K562 (cell line): Measurements from ENCODE around the gene PHF20. TPM values are rescaled to one million over a fixed set of nuclear protein-coding genes. Genes with fewer than 3 reads are reported as not detected.

Experiments
- ATAC-seq: fragments of 200-7000 bp; cut with Tn5 transposase; 3 replicates; pipeline ENCODE4 v1.9.1; 2020; ENCODE audit warnings: moderate library complexity
- BruUV-seq: library from RNA; stranded (reverse); fragments of 400-500 nt; replicated peaks from 2 replicates; lab custom pipeline; 2021; lab: Mats Ljungman, UMichigan
- CTCF ChIA-PET: fragments of 300-600 bp; formaldehyde crosslinking; extraction: SDS; loops from one replicate; lab custom pipeline; 2021; ENCODE audit warnings: low intra/inter-chr PET ratio; lab: Yijun Ruan, JAX
- POLR2A ChIA-PET: fragments of 300-600, 350-650 bp; sonication (Branson Sonifier 250); formaldehyde crosslinking; extraction: SDS; loops from one replicate; lab custom pipeline; 2021; ENCODE audit warnings: antibody characterized with exemption, inconsistent platforms; lab: Yijun Ruan, JAX
- DNase-seq, 4 experiments: peaks; one replicate each; pipeline versions ENCODE4 v3.0.0 to v3.0.0-alpha.2; 2011 to 2018; ENCODE audit warnings: low spot score in 3 of 4, mixed read lengths in 3 of 4; ENCODE audit errors: extremely low read depth in 1 of 4
- FAIRE-seq: peaks from 2 replicates; lab custom pipeline; 2011; peaks lifted over from hg19 to GRCh38; lab: Jason Lieb, UNC
- H2AFZ ChIP-seq: 2 replicates; pipeline ENCODE4 v1.6.0; 2011; ENCODE audit warnings: low read depth, low read length, control low read depth, inconsistent platforms
- H3K27ac ChIP-seq: fragments of 200-600 bp; 3 replicates; pipeline ENCODE4 v1.8.0; 2011; ENCODE audit warnings: low read depth, mild to moderate bottlenecking, control low read depth, inconsistent platforms, low read length, moderate library complexity, mixed read lengths; ENCODE audit errors: extremely low read depth
- H3K27me3 ChIP-seq, 2 experiments: fragments of 300-600 bp in 1 of 2; 2 replicates in 1 of 2; 3 replicates in 1 of 2; pipeline versions ENCODE4 v1.6.0 to v1.8.0; 2011; ENCODE audit warnings: inconsistent platforms in 2 of 2, low read length in 2 of 2, mild to moderate bottlenecking in 1 of 2, mixed read lengths in 1 of 2, moderate library complexity in 1 of 2; ENCODE audit not compliant: control insufficient read depth in 2 of 2, insufficient read depth in 2 of 2
- H3K36me3 ChIP-seq: fragments of 300-600 bp; 3 replicates; pipeline ENCODE4 v1.8.0; 2011; ENCODE audit warnings: mild to moderate bottlenecking, low read length, inconsistent platforms; ENCODE audit not compliant: control insufficient read depth, insufficient read depth
- H3K4me1 ChIP-seq, 2 experiments: fragments of 200-600 bp in 1 of 2; replicated peaks in 1 of 2; 2 replicates in 1 of 2; 3 replicates in 1 of 2; pipeline versions ENCODE4 v1.5.1 to v1.8.0; 2011; ENCODE audit warnings: inconsistent platforms in 2 of 2, low read length in 2 of 2, mild to moderate bottlenecking in 1 of 2, mixed read lengths in 1 of 2, moderate library complexity in 1 of 2; ENCODE audit not compliant: control insufficient read depth in 2 of 2, insufficient read depth in 2 of 2
- H3K4me2 ChIP-seq: 2 replicates; pipeline ENCODE4 v1.6.1; 2011; ENCODE audit warnings: low read length, control low read depth, inconsistent platforms, mixed read lengths; ENCODE audit not compliant: insufficient read depth
- H3K4me3 ChIP-seq: fragments of 200-600 bp; sonication (generic), shearing (Covaris generic); 2 replicates; pipeline ENCODE4 v1.5.1; 2016; ENCODE audit warnings: control low read depth, inconsistent platforms
- H3K79me2 ChIP-seq: fragments of 200-600 bp; 3 replicates; pipeline ENCODE4 v1.8.0; 2011; ENCODE audit warnings: low read length, inconsistent platforms; ENCODE audit not compliant: control insufficient read depth, insufficient read depth
- H3K9ac ChIP-seq, 2 experiments: 2 replicates each; pipeline versions ENCODE4 v1.6.0 to v1.6.1; 2011; ENCODE audit warnings: low read depth in 2 of 2, low read length in 2 of 2, control low read depth in 1 of 2, inconsistent platforms in 1 of 2, mild to moderate bottlenecking in 1 of 2, mixed read lengths in 1 of 2; ENCODE audit not compliant: insufficient read depth in 1 of 2
- H3K9me1 ChIP-seq: one replicate; pipeline ENCODE4 v1.6.0; 2011; ENCODE audit warnings: inconsistent platforms, mild to moderate bottlenecking, low read length, moderate library complexity; ENCODE audit not compliant: control insufficient read depth, insufficient read depth
- H3K9me3 ChIP-seq: replicated peaks from 2 replicates; pipeline ENCODE4 v1.5.1; 2011; ENCODE audit warnings: low read depth, low read length, inconsistent platforms; ENCODE audit not compliant: control insufficient read depth, insufficient read depth
- H4K20me1 ChIP-seq: replicated peaks from 2 replicates; pipeline ENCODE4 v1.6.1; 2011; ENCODE audit warnings: low read length, inconsistent platforms, mixed read lengths; ENCODE audit not compliant: control insufficient read depth, insufficient read depth
- TOE1 ChIP-seq, 2 experiments: fragments of 450-650 bp in 1 of 2; sonication (generic) in 1 of 2; formaldehyde crosslinking in 1 of 2; IDR thresholded peaks; 2 replicates each; pipeline versions ENCODE4 v1.7.1 to v1.8.0; 2016 to 2022; ENCODE audit warnings: borderline replicate concordance in 2 of 2, mild to moderate bottlenecking in 2 of 2, antibody characterized with exemption in 1 of 2, inconsistent platforms in 1 of 2, low read depth in 1 of 2, missing genetic modification reagents in 1 of 2, moderate library complexity in 1 of 2
- WGBS: fragments of 100-300 bp; shearing (Covaris generic); methylation state at CpG from one replicate; pipeline ENCODE4 v1.1.6; 2016; ENCODE audit warnings: low coverage, mixed read lengths; ENCODE audit not compliant: insufficient coverage; ENCODE audit errors: missing lambda C conversion rate; 5-methylcytosine and 5-hydroxymethylcytosine counted together
- in situ Hi-C: fragments of 300-500 bp; cut with MboI; formaldehyde crosslinking; loops from 4 replicates; pipeline ENCODE4 v1.15.0; 2018; ENCODE audit warnings: inconsistent platforms, mixed read lengths
- intact Hi-C: fragments of 100-400 bp; cut with micrococcal nuclease; formaldehyde crosslinking; loops from 2 replicates; pipeline ENCODE4 v1.14.2; 2022
- polyA plus RNA-seq, 8 experiments: library from polyadenylated mRNA; depleted of rRNA in 4 of 8; stranded (reverse) in 5 of 8; unstranded in 3 of 8; fragments of >200 nt; fragmentation: Nextera tagmentation in 2 of 8; fragmentation: Illumina TruSeq in 1 of 8; extraction: Ambion mirVana in 2 of 8; extraction: Trizol in 1 of 8; gene quantifications; 2 replicates each; pipeline versions ENCODE4 v1.2.1 to v1.2.3, GENCODE V29; 2011 to 2014; ENCODE audit warnings: inconsistent platforms in 1 of 8, missing spikeins in 1 of 8
- total RNA-seq, 7 experiments: library from RNA; depleted of rRNA in 6 of 7; stranded (reverse); fragments of >200 nt in 6 of 7; fragmentation: Illumina TruSeq in 2 of 7; extraction: Trizol in 2 of 7; gene quantifications; 2 replicates each; pipeline versions ENCODE4 v1.2.1 to v1.2.3, GENCODE V29; 2011 to 2021; ENCODE audit warnings: low replicate concordance in 1 of 7
- TF ChIP-seq, protein P1 (sequence below): sonication (generic); formaldehyde crosslinking; IDR thresholded peaks from 2 replicates; pipeline ENCODE4 v1.8.1; 2022; ENCODE audit warnings: missing genetic modification reagents
- TF ChIP-seq, protein P2 (sequence below): fragments of 450-650 bp; formaldehyde crosslinking; IDR thresholded peaks from 2 replicates; pipeline ENCODE4 v1.4.0; 2020; ENCODE audit warnings: mild to moderate bottlenecking, mixed read lengths

Gene PHF20
- total and polyA plus RNA-seq, 9 of the 15 experiments (the other 6 are each of a cell fraction or from before 2014, with no cell fraction given) = 49.9 to 196 (median 70.7) TPM

DNA sequence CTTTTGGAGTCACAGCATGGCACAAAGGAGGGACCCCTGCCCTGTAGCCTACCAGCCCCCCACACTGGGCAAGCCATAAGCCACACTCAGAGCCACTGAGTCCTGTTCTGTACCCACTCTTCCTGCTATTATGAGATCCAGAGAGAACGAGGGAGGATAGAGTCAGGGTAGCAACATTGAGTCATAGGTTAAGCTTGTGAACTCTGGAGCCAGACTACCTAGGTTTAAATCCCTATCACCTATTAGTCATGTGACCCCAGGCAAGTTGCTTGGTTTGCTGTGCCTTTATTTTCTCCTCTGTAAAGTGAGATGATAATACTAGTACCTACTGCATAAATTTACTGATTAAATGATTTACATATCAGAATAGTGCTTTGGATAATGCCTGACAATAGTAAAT lies 197.1 kb downstream of the PHF20 start:
- no peak overlapping the region for H3K4me2 ChIP-seq

More for the DNA sequence above, 197.1 kb downstream of the PHF20 start:
- Histone ChIP-seq H3K9ac (no peak overlapping the region), H3K9me1 (no peaks in the 10 kb centered on the region), H3K4me1 (peaks cover 0 to 7% of the 10 kb centered on the region in 2 experiments; a peak in 3 of 5 replicates), H4K20me1 (no peaks in the 10 kb centered on the region), H3K27ac (no peak overlapping the region), H3K79me2 (no peaks in the 10 kb centered on the region), H3K36me3 (no peaks in the 10 kb centered on the region), H3K9me3 (no peaks in the 10 kb centered on the region; the same call in 1 of the 2 replicates), H3K4me3 (no peak overlapping the region), H2AFZ (no peak overlapping the region), H3K27me3 (no peaks in the 10 kb centered on the region)
- DNase-seq (no peak), ATAC-seq (no peak), FAIRE-seq (no peak)
- WGBS = 15% methylated on average over 1 of the region's 1 CpG
- ChIA-PET POLR2A (interaction anchor here (0.7 to 2.3 kb wide), 4 partner anchors 12 to 1825 kb away, joined by 3 to 7 read pairs (median 4); no protein-coding TSS in a partner anchor), CTCF (no interaction called here)
- no TSS peak for BruUV-seq
- in situ Hi-C loops = no loop called here
- TF ChIP-seq, protein P1, sequence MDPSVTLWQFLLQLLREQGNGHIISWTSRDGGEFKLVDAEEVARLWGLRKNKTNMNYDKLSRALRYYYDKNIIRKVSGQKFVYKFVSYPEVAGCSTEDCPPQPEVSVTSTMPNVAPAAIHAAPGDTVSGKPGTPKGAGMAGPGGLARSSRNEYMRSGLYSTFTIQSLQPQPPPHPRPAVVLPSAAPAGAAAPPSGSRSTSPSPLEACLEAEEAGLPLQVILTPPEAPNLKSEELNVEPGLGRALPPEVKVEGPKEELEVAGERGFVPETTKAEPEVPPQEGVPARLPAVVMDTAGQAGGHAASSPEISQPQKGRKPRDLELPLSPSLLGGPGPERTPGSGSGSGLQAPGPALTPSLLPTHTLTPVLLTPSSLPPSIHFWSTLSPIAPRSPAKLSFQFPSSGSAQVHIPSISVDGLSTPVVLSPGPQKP (CRISPR knock-in tag) = no peak
- TF ChIP-seq, protein P2, sequence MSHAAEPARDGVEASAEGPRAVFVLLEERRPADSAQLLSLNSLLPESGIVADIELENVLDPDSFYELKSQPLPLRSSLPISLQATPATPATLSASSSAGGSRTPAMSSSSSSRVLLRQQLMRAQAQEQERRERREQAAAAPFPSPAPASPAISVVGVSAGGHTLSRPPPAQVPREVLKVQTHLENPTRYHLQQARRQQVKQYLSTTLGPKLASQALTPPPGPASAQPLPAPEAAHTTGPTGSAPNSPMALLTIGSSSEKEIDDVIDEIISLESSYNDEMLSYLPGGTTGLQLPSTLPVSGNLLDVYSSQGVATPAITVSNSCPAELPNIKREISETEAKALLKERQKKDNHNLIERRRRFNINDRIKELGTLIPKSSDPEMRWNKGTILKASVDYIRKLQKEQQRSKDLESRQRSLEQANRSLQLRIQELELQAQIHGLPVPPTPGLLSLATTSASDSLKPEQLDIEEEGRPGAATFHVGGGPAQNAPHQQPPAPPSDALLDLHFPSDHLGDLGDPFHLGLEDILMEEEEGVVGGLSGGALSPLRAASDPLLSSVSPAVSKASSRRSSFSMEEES = peak; percentile 75
- TF ChIP-seq TOE1 (IDR thresholded peaks at IDR 0.05; ENCODE audit: borderline replicate concordance) (peak; percentile 56; the same call in 1 of the 2 replicates), TOE1 (CRISPR knock-in tag; IDR thresholded peaks at IDR 0.05; ENCODE audit: borderline replicate concordance, low read depth) (no peak)
- intact Hi-C loops = no loop called here
